GM21447 (cell line): ENCODE measurements around the gene CSMD2.

ENCODE experiments used
- ATAC-seq: cut with Tn5 transposase; IDR thresholded peaks from one replicate; pipeline ENCODE4 v1.9.1; 2021; ENCODE audit not compliant: unreplicated experiment

Gene CSMD2

GRCh38 chr1:33468967-33469366 is 696.1 kb downstream of the CSMD2 start:
- ATAC-seq, result no peak

DNA sequence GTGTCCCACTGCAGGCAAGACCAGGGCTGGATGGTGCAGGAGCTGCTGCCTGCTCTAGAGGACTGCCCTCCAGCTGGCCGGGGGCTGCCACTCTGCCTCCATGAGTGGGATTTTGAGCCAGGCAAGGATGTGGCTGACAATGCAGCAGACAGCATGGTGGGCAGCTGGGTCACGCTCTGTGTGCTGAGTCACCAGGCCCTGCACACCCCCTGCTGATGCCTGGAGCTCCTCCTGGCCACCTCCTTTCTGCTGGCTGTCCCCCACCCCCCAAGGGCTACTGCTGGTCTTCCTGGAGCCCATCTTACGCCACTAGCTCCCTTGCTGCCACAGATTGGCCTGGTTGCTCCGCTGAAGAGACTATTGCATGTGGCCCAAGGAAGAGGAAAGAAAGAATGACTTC is 696.5 kb downstream of the CSMD2 start:
- ATAC-seq, result no peak

DNA sequence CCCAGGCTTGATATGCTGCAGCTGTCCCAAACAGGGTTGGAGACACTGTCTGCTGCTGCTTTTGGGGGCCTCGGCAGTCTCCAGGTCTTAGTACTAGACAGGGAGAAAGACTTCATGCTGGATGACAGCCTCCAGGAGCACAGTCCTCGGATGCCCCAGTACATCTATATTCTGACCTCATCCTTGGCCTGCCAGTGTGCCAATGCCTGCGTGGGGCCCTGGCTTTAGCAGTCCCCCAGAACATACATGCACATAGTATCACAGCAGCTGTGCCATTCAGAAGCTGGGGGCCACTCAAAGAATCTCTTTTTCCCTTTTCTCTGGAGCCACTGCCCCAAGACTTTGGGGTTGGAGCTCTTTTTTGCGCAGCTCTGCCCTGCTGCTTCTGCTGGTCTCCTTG is 697.0 kb downstream of the CSMD2 start:
- no peak for ATAC-seq

DNA sequence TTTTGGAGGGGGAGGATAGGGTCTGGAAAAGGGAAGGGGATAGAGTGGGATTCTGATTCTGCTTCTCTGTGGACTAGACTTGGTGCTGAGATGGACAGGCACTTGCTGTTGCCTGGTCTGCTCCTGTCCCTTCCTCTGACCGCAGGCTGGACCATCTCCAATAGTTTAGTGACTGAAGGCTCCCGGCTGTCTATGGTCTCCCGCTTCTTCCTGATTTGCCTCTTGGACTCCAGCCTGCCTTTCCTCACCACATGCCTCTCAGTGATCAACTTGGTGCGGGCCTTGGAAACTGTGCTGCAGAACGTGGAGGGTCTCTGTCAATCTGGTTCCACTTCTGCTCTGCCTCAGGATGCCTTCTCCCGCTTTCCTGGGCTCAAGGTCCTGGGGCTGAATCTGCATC is 698.9 kb downstream of the CSMD2 start:
- no peak for ATAC-seq

DNA sequence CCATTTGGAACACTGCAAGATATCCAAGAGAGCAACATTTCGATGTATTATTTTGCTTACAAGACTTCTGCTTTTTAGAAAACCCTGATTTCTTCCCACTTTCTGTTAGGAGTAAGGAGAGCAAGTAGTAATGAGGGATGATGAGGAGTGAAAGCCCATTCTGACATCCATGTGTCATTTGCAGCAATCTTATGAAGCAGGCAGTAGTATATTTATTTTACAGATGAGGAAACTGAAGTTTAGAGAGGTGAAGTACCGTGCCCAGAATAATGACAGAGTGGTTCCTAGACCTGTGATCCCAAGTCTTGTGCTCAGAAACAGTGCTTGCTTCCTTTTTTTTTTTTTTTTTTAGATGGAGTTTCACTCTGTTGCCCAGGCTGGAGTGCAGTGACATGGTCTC is 699.7 kb downstream of the CSMD2 start:
- no peak for ATAC-seq

DNA sequence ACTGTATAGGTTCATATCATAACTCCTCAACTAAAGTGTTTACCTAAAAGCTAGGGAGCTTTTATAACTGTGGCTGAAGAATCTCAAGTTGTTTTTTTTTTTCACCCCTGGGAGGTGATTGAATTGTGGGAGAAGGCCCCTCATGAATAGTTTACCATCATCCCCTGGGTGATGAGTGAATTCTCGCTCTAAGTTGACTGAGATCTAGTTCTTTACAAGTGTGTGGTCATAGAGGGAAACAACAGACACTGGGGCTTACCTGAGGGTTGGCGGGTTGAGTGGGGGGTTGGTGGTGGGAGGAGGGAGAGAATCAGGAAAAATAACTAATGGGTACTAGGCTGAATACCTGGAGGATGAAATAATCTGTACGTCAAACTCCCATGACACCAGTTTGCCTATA is 700.5 kb downstream of the CSMD2 start:
- ATAC-seq, result no peak
